Erythroblast (primary cell): Measurements from ENCODE around the gene ZNF142.

Source experiments
- DNase-seq, 2 experiments: peaks; one replicate each; lab custom pipeline; 2025; lab: John Stamatoyannopoulos, UW
- GATA1 ChIP-seq: IDR thresholded peaks from 2 replicates; pipeline ENCODE4 v1.6.1; 2011; ENCODE audit warnings: low read depth, mild to moderate bottlenecking, control low read depth, low read length, moderate library complexity
- POLR2A ChIP-seq: IDR thresholded peaks from 2 replicates; pipeline ENCODE4 v1.6.1; 2011; ENCODE audit warnings: mild to moderate bottlenecking, low read length

ZNF142 gene

GRCh38 chr2:218635719-218636118 is 23.7 kb downstream of the ZNF142 start:
- TF ChIP-seq POLR2A: no peak
- TF ChIP-seq GATA1: no peak
- no peak for DNase-seq

- DNase-seq: no peak
- TF ChIP-seq POLR2A: no peak
- TF ChIP-seq GATA1: no peak
Measured at GRCh38 chr2:218631837-218632236, 27.6 kb downstream of the ZNF142 start.

GRCh38 chr2:218627939-218628338 is 31.5 kb downstream of the ZNF142 start:
- no peak for TF ChIP-seq POLR2A
- TF ChIP-seq GATA1: no peak
- no peak for DNase-seq

GRCh38 chr2:218626369-218626768 is 33.1 kb downstream of the ZNF142 start:
- TF ChIP-seq GATA1 (no peak), POLR2A (no peak)
- DNase-seq: no peak

- no peak for DNase-seq
Measured at GRCh38 chr2:218623366-218623705, 36.1 kb downstream of the ZNF142 start.

GRCh38 chr2:218622606-218623365 is 36.6 kb downstream of the ZNF142 start:
- no peak for DNase-seq
- TF ChIP-seq GATA1 (no peak), POLR2A (no peak)

More at GRCh38 chr2:218623366-218623705, 36.1 kb downstream of the ZNF142 start:
- TF ChIP-seq GATA1 (no peak), POLR2A (no peak)

GRCh38 chr2:218621007-218621406 is 38.4 kb downstream of the ZNF142 start:
- DNase-seq: no peak
- TF ChIP-seq GATA1 (no peak), POLR2A (no peak)

- TF ChIP-seq POLR2A (no peak), GATA1 (no peak)
- no peak for DNase-seq
Measured at GRCh38 chr2:218618102-218618860, 41.1 kb downstream of the ZNF142 start.

- no peak for DNase-seq
- no peak for TF ChIP-seq POLR2A
- TF ChIP-seq GATA1: no peak
Measured at GRCh38 chr2:218615868-218616315, 43.5 kb downstream of the ZNF142 start.

- TF ChIP-seq GATA1 (no peak), POLR2A (no peak)
- no peak for DNase-seq
Measured at GRCh38 chr2:218607436-218608115, 51.8 kb downstream of the ZNF142 start, which contains the start of gene PLCD4. TSS of gene PLCD4 (plus strand) at chr2:218607899. CDS start at chr2:218615740, 7,841 bp downstream.

- no peak for DNase-seq
- TF ChIP-seq GATA1: no peak
- TF ChIP-seq POLR2A: no peak
Measured at GRCh38 chr2:218605432-218605831, 54.0 kb downstream of the ZNF142 start.
